Neutrophil (primary cell): ENCODE measurements around the gene CACNA2D1.
"Not testable (repeated sequence)": the region's sequence is repeated elsewhere in the genome, so short reads cannot be mapped to it uniquely, and the experiment has no call there.

Experiments used
- H3K27ac ChIP-seq: fragments of 200-600 bp; sonication (generic); 2 replicates; pipeline ENCODE4 v1.5.1; 2016; ENCODE audit warnings: mild to moderate bottlenecking, moderate library complexity
- H3K27me3 ChIP-seq: fragments of 200-600 bp; sonication (generic); 2 replicates; pipeline ENCODE4 v1.6.0; 2016; ENCODE audit warnings: mild to moderate bottlenecking
- H3K36me3 ChIP-seq: fragments of 200-600 bp; sonication (generic); 2 replicates; pipeline ENCODE4 v1.5.1; 2017
- H3K4me1 ChIP-seq, 2 experiments: fragments of 200-600 bp in 1 of 2; sonication (generic) in 1 of 2; 1 replicate in 1 of 2; 2 replicates in 1 of 2; pipeline versions ENCODE4 v1.5.1 to v1.6.1; 2013 to 2016; ENCODE audit warnings: low read depth in 1 of 2, low read length in 1 of 2, mild to moderate bottlenecking in 1 of 2, moderate library complexity in 1 of 2; ENCODE audit not compliant: control insufficient read depth in 1 of 2, insufficient read depth in 1 of 2
- H3K4me3 ChIP-seq, 2 experiments: fragments of 200-600 bp in 1 of 2; sonication (generic) in 1 of 2; 1 replicate in 1 of 2; 2 replicates in 1 of 2; pipeline ENCODE4 v1.5.1; 2013 to 2016; ENCODE audit warnings: low read depth in 1 of 2, low read length in 1 of 2, mild to moderate bottlenecking in 1 of 2, moderate library complexity in 1 of 2
- H3K9me3 ChIP-seq: fragments of 200-600 bp; sonication (generic); 2 replicates; pipeline ENCODE4 v1.5.1; 2016
- CTCF ChIP-seq: fragments of 200-600 bp; sonication (generic); IDR thresholded peaks from 2 replicates; pipeline ENCODE4 v1.5.1; 2016; ENCODE audit warnings: antibody characterized with exemption

The CACNA2D1 gene

GRCh38 chr7:82433507-82433906 lies 10.1 kb downstream of the CACNA2D1 start:
- no peak for TF ChIP-seq CTCF
- peaks cover 23% of the 10 kb centered on the region for H3K27me3 ChIP-seq
- no peaks in the 10 kb centered on the region for H3K36me3 ChIP-seq
- no peaks in the 10 kb centered on the region for H3K4me1 ChIP-seq
- no peaks in the 10 kb centered on the region for H3K9me3 ChIP-seq
- no peak overlapping the region for H3K4me3 ChIP-seq
- no peak overlapping the region for H3K27ac ChIP-seq

GRCh38 chr7:82432743-82433142 lies 10.8 kb downstream of the CACNA2D1 start:
- not testable (repeated sequence) for H3K4me3 ChIP-seq, H3K27ac ChIP-seq, H3K4me1 ChIP-seq, H3K9me3 ChIP-seq, H3K36me3 ChIP-seq
- peaks cover 15% of the 10 kb centered on the region for H3K27me3 ChIP-seq

- Histone ChIP-seq H3K4me3 (no peak overlapping the region), H3K36me3 (no peaks in the 10 kb centered on the region), H3K4me1 (no peaks in the 10 kb centered on the region), H3K9me3 (no peaks in the 10 kb centered on the region), H3K27ac (no peak overlapping the region), H3K27me3 (no peaks in the 10 kb centered on the region)
- no peak for TF ChIP-seq CTCF
Observed at GRCh38 chr7:82430500-82431465, 12.8 kb downstream of the CACNA2D1 start.

- H3K9me3 ChIP-seq: no peaks in the 10 kb centered on the region
- no peak overlapping the region for H3K27ac ChIP-seq
- H3K4me3 ChIP-seq: no peak overlapping the region
- no peaks in the 10 kb centered on the region for H3K36me3 ChIP-seq
- no peaks in the 10 kb centered on the region for H3K4me1 ChIP-seq
- no peak for TF ChIP-seq CTCF
- H3K27me3 ChIP-seq: no peaks in the 10 kb centered on the region
Observed at GRCh38 chr7:82429408-82429807, 14.2 kb downstream of the CACNA2D1 start.

- TF ChIP-seq CTCF: no peak
- no peak overlapping the region for H3K27ac ChIP-seq
- H3K36me3 ChIP-seq: no peaks in the 10 kb centered on the region
- H3K9me3 ChIP-seq: no peaks in the 10 kb centered on the region
- no peaks in the 10 kb centered on the region for H3K27me3 ChIP-seq
- H3K4me1 ChIP-seq: no peaks in the 10 kb centered on the region
- H3K4me3 ChIP-seq: no peak overlapping the region
Observed at GRCh38 chr7:82428186-82428961, 15.2 kb downstream of the CACNA2D1 start.

GRCh38 chr7:82423446-82423845 lies 20.1 kb downstream of the CACNA2D1 start:
- no peaks in the 10 kb centered on the region for H3K36me3 ChIP-seq
- no peak overlapping the region for H3K4me3 ChIP-seq
- H3K9me3 ChIP-seq: no peaks in the 10 kb centered on the region
- no peaks in the 10 kb centered on the region for H3K27me3 ChIP-seq
- no peak for TF ChIP-seq CTCF
- H3K27ac ChIP-seq: no peak overlapping the region
- H3K4me1 ChIP-seq: no peaks in the 10 kb centered on the region
